ENCODE data around the gene ITGAV. TPM values are rescaled to one million over a fixed set of nuclear protein-coding genes. Genes with fewer than 3 reads are reported as not detected.

Gene ITGAV
- total RNA-seq, 1 experiment from 2014 or later, result 26.9 TPM

GRCh38 chr2:186546846-186547245 is 43.0 kb upstream of the ITGAV start:
- Mint-ChIP-seq H3K27me3 (ENCODE audit: low read depth) (no peaks in the 10 kb centered on the region), H3K36me3 (ENCODE audit: insufficient read depth in 1 of 3, low read depth in 3 of 3) (no peaks in the 10 kb centered on the region), H3K27ac (no peak overlapping the region), H3K4me3 (no peak overlapping the region), H3K9me3 (no peaks in the 10 kb centered on the region), H3K4me1 (peaks cover 2 to 4% of the 10 kb centered on the region in 2 experiments)
- no peak overlapping the region for H2BK15ac ChIP-seq (ENCODE audit: low read depth, low read length)
- H2BK120ac ChIP-seq (ENCODE audit: low read depth, low read length, poor library complexity, severe bottlenecking), result no peak overlapping the region
- no peak overlapping the region for H4K91ac ChIP-seq (ENCODE audit: insufficient read length, low read depth, low read length)
- H3K23ac ChIP-seq (ENCODE audit: insufficient read length, low read depth, low read length), result no peak overlapping the region
- no peak overlapping the region for H3K9ac ChIP-seq (ENCODE audit: extremely low read depth, insufficient read length, low read length)
- H3K4ac ChIP-seq (ENCODE audit: low read depth, low read length), result no peak overlapping the region
- TF ChIP-seq, protein P1, sequence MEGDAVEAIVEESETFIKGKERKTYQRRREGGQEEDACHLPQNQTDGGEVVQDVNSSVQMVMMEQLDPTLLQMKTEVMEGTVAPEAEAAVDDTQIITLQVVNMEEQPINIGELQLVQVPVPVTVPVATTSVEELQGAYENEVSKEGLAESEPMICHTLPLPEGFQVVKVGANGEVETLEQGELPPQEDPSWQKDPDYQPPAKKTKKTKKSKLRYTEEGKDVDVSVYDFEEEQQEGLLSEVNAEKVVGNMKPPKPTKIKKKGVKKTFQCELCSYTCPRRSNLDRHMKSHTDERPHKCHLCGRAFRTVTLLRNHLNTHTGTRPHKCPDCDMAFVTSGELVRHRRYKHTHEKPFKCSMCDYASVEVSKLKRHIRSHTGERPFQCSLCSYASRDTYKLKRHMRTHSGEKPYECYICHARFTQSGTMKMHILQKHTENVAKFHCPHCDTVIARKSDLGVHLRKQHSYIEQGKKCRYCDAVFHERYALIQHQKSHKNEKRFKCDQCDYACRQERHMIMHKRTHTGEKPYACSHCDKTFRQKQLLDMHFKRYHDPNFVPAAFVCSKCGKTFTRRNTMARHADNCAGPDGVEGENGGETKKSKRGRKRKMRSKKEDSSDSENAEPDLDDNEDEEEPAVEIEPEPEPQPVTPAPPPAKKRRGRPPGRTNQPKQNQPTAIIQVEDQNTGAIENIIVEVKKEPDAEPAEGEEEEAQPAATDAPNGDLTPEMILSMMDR (conservative IDR thresholded peaks at IDR 0.05), result no peak
- H2BK20ac ChIP-seq (ENCODE audit: low read depth, low read length, poor library complexity, severe bottlenecking), result no peak overlapping the region
- no peaks in the 10 kb centered on the region for H3K9me3 ChIP-seq (ENCODE audit: control insufficient read depth, low read depth, low read length)
- no peaks in the 10 kb centered on the region for H3K23me2 ChIP-seq (ENCODE audit: insufficient read length, low read depth, low read length, poor library complexity, severe bottlenecking)
- H3K79me2 ChIP-seq (ENCODE audit: insufficient read depth, low read length), result no peaks in the 10 kb centered on the region
- DNase-seq, result no peak
- no peak overlapping the region for H3K56ac ChIP-seq (ENCODE audit: insufficient read length, low read depth, low read length)
- H2BK12ac ChIP-seq (ENCODE audit: insufficient read length, low read depth, low read length), result no peak overlapping the region
- no peak overlapping the region for H4K5ac ChIP-seq (ENCODE audit: insufficient read length, low read depth, low read length)
- H3K4me2 ChIP-seq (ENCODE audit: insufficient read depth, insufficient read length, low read length), result no peak overlapping the region
- H3K4me1 ChIP-seq (ENCODE audit: insufficient read depth, low read length), result peaks cover 5% of the 10 kb centered on the region; the same call in 1 of the 2 replicates
- no peak overlapping the region for H4K8ac ChIP-seq (replicated peaks; ENCODE audit: insufficient read length, low read depth, low read length)
- no peak overlapping the region for H2AFZ ChIP-seq (ENCODE audit: low read length)
- no peak overlapping the region for H2AK5ac ChIP-seq (ENCODE audit: insufficient read length, low read length)
- no CpG with 5 or more reads among the region's 1 CpG for WGBS (ENCODE audit: extremely low coverage, insufficient read length, low lambda C conversion rate)
- H2BK5ac ChIP-seq (ENCODE audit: insufficient read length, low read length), result no peak overlapping the region
- no peak overlapping the region for H3T11ph ChIP-seq (ENCODE audit: low read length)
- no peak overlapping the region for H3K14ac ChIP-seq (ENCODE audit: insufficient read depth, low read length)
- H3K79me1 ChIP-seq (ENCODE audit: insufficient read depth, low read depth, low read length, poor library complexity, severe bottlenecking), result no peaks in the 10 kb centered on the region
- H4K20me1 ChIP-seq (ENCODE audit: control insufficient read depth, insufficient read depth, insufficient read length), result no peaks in the 10 kb centered on the region
- H3K27ac ChIP-seq (ENCODE audit: insufficient read length, low read depth, low read length), result no peak overlapping the region
- no peaks in the 10 kb centered on the region for H3K27me3 ChIP-seq (ENCODE audit: insufficient read depth, low read length)
- H3K18ac ChIP-seq (ENCODE audit: insufficient read length, low read depth, low read length), result no peak overlapping the region
